SK-N-SH treated with all-trans-retinoic acid at 6 μM for 48 hours (cell line): Measurements from ENCODE around the gene NUCB1.

ENCODE experiments used
- CSDC2 ChIP-seq: fragments of 250-450 bp; sonication (Bioruptor Pico); IDR thresholded peaks from 2 replicates; pipeline ENCODE4 v1.5.0; 2020; ENCODE audit warnings: mild to moderate bottlenecking, moderate library complexity
- GLIS3 ChIP-seq: fragments of 250-450 bp; sonication (Bioruptor Pico); IDR thresholded peaks from 2 replicates; pipeline ENCODE4 v1.5.0; 2020; ENCODE audit warnings: mild to moderate bottlenecking, moderate library complexity
- OSR1 ChIP-seq: fragments of 250-450 bp; sonication (Bioruptor Pico); IDR thresholded peaks from 2 replicates; pipeline ENCODE4 v1.8.0; 2022; ENCODE audit warnings: moderate library complexity, mild to moderate bottlenecking, inconsistent platforms
- PPARA ChIP-seq: fragments of 250-450 bp; sonication (Bioruptor Pico); IDR thresholded peaks from 2 replicates; pipeline ENCODE4 v1.5.0; 2020; ENCODE audit warnings: mild to moderate bottlenecking, borderline replicate concordance
- ZFP3 ChIP-seq: fragments of 250-450 bp; sonication (Bioruptor Pico); IDR thresholded peaks from 2 replicates; pipeline ENCODE4 v1.5.0; 2020; ENCODE audit warnings: mild to moderate bottlenecking, moderate library complexity
- ZFP30 ChIP-seq: fragments of 450-650 bp; formaldehyde crosslinking; IDR thresholded peaks from 2 replicates; pipeline ENCODE4 v1.5.0; 2022; ENCODE audit warnings: mild to moderate bottlenecking, moderate library complexity

GRCh38 chr19:48906324-48906723 is 6.2 kb downstream of the NUCB1 start:
- TF ChIP-seq ZFP30 (CRISPR knock-in tag): no peak
- TF ChIP-seq PPARA: no peak
- no peak for TF ChIP-seq OSR1 (CRISPR knock-in tag)
- no peak for TF ChIP-seq CSDC2 (CRISPR knock-in tag)
- no peak for TF ChIP-seq ZFP3 (CRISPR knock-in tag)
- TF ChIP-seq GLIS3 (CRISPR knock-in tag): no peak
